HG03135 (cell line): ENCODE data around the gene ARID3B.
"Not testable (repeated sequence)": the region's sequence is repeated elsewhere in the genome, so short reads cannot be mapped to it uniquely, and the experiment has no call there.

Experiments used
- ATAC-seq: cut with Tn5 transposase; IDR thresholded peaks from one replicate; pipeline ENCODE4 v1.9.1; 2021; ENCODE audit warnings: mild to moderate bottlenecking, moderate library complexity; ENCODE audit not compliant: unreplicated experiment

ARID3B gene

GRCh38 chr15:74618841-74619596, 78.0 kb downstream of the ARID3B start:
- ATAC-seq = no peak

DNA sequence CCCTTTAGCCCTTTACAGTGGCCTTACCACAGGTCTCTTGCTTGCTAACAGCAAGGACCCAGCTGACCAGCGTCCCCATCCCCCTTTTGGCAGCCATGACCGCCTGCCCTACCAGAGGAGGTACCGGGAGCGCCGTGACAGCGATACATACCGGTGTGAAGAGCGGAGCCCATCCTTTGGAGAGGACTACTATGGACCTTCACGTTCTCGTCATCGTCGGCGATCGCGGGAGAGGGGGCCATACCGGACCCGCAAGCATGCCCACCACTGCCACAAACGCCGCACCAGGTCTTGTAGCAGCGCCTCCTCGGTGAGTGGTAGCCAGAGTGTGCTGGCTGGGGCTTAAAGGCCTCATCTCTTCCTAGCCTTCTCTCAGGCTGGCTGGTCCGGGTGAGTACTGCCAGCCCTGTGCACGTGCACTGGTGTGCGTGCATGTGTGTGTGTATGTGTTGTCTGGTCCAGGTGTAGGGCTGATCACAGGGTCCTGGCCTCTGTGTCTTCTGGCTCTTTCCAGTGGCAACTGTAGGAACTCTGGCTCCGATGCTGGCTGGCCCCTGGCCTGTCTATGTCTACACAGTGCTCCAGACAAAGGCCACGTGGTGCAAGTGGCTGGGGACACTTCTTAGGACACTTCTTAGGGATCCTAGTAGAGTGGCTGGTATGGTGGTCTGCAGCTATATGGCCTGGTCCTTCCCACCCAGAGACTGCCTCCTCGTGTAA, 79.1 kb downstream of the ARID3B start:
- no peak for ATAC-seq

- ATAC-seq = peak; percentile 45
Observed at GRCh38 chr15:74620636-74621545, 79.9 kb downstream of the ARID3B start.

DNA sequence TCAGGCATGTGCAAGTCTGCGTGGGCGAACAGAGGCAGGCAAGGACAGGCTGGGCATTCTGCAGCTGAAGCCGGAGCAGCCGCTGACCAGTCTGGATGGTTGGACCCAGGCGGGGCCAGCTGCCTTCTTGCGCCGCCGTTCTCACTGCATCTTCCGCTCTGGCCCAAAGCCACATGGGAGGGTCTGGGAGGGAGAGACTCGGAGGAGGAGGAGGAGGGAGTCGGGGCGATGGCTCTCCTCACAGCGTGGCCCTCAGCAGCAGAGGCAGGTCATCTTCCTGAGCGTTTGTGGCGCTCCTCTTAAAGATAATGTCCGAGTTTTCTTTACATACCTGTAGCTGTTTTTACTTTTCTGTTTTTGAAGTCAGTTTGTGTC, 80.5 kb downstream of the ARID3B start:
- ATAC-seq = no peak

DNA sequence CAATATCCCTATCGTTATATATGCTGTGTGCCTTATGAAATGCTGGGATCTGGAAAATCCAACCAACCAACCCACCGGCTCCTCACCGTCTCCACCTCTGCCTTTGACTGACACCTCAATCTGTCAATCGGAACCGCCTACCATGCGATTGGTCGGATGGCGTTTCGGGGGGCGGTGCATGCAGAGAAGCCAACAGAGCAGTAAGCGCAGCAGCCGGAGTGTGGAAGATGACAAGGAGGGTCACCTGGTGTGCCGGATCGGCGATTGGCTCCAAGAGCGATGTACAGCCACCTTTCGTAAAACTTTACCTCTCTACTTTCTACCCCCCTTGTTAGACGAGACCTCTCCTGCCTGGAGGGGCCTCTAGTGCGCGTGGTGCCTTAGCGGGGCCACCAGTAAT, 80.9 kb downstream of the ARID3B start:
- no peak for ATAC-seq

GRCh38 chr15:74622758-74623157, 81.7 kb downstream of the ARID3B start:
- no peak for ATAC-seq

DNA sequence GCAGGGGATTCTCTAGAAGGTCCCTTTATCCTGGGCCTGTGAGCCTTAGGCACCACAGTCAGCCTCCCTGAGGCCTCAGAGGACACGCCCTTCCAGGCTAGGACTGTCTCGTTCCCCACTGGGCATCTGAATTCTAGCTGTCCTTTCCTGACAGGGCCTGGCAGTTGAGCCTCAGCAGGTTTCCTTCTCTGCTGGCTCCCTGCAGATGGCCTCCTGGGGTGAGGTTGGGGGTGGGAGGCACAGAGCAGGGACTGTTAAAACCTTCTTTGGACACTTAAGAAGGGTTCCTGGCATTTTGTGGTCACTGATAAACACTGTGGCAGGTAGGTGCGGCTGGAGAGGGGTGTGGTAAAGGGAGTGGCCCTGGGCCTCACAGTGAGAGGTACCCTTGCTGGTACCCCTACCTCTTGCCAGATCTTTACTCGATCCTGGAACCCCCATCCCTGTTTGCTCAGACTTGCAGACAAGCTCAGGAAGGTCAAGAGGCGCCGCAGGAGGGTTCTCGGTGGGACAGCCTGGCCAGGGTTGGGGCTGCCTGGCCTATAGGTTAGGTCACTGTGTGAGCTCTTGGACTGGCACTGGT, 83.1 kb downstream of the ARID3B start:
- ATAC-seq = no peak

DNA sequence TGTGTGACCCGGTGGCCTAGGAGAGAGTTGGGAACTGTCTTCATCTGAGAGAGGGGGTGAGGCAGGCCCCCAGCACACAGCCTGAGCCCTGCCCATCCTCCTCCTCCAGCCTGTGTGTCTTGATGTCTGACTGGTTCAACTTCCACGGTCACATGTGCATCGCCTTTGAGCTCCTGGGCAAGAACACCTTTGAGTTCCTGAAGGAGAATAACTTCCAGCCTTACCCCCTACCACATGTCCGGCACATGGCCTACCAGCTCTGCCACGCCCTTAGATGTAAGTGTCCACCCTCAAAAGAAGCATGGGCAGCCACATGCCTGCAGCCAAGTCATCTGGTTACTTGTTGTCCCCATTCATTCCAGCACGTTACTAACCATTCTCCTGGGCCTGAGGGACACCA, 84.7 kb downstream of the ARID3B start:
- ATAC-seq = no peak

GRCh38 chr15:74626336-74626735, 85.3 kb downstream of the ARID3B start:
- no peak for ATAC-seq

GRCh38 chr15:74626752-74627692, 86.0 kb downstream of the ARID3B start:
- peak; percentile 61 for ATAC-seq

GRCh38 chr15:74627766-74628165, 86.7 kb downstream of the ARID3B start:
- no peak for ATAC-seq

GRCh38 chr15:74628199-74628598, 87.2 kb downstream of the ARID3B start:
- no peak for ATAC-seq

- ATAC-seq = no peak
Observed at GRCh38 chr15:74628949-74629348, 87.9 kb downstream of the ARID3B start.

GRCh38 chr15:74629696-74630095, 88.7 kb downstream of the ARID3B start:
- not testable (repeated sequence) for ATAC-seq

DNA sequence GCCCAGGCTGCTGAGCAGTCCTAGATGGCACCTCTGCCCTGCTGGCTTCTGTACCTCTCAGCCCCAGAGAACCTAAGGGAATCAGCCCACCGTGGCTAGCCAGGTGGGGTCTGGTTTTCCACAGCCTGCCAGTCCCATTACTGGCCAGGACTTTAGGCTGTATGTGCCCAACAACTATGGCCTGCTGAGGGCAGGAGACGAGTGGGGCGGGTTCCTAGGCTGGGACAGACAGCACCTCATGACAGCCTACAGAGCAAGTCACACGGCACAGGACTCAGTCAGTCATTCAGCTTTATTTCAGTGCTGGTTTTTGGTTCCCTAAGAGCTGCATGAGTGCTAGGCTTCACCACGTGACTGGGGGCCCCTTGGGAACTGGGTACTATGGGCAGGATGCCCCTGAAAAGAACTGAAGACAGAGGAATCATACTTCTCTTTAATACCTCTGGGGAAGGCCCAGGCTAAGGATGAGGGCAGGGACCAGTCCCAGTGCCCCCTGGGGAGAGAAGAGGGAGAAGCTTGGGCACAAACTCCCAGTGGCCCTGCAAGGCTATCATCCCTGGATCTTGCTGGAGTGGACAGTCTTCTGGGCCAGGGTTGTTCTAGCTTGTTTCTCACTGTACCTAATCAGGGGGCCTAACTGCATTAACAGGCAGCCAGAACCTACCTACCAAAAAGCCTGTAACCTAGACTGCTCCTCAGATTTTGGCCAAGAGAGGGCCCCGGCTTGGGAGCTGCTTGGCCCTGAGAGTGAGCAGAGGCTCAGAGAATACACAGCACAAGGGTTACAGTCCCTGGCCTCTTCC, 89.5 kb downstream of the ARID3B start:
- no peak for ATAC-seq

- ATAC-seq = no peak
Observed at GRCh38 chr15:74631087-74631385, 90.0 kb downstream of the ARID3B start.

GRCh38 chr15:74631408-74631807, 90.4 kb downstream of the ARID3B start:
- ATAC-seq = no peak

- ATAC-seq = no peak
Observed at GRCh38 chr15:74631935-74632560, 91.0 kb downstream of the ARID3B start.

- no peak for ATAC-seq
Observed at GRCh38 chr15:74632601-74633000, 91.6 kb downstream of the ARID3B start.
